ENCODE measurements around the gene PF4V1.

PF4V1 gene

DNA sequence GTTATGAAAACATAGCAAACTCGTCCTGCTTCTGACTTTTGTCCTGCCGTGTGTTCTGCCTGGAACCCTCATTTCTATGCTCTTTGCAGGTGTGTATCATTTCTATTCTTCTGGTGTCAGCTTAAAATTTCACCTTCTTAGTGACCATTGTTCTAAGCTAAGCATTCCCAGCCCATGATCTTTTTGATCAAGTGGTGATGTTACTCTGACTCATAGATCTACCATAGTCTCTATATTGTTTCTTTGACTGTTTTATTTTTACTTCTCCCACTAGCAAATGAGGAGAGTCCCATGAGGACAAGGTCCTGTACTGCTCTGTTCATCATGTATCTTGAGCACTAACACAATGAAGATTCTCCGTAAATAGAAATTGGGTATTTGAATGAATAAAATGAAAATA, 30.7 kb upstream of the PF4V1 start:
- Histone ChIP-seq H3K9ac (ENCODE audit: low read length) (no peak overlapping the region), H4K20me1 (ENCODE audit: insufficient read depth, low read length) (no peaks in the 10 kb centered on the region), H3K4me1 (ENCODE audit: low read length) (no peaks in the 10 kb centered on the region), H3K9me3 (ENCODE audit: insufficient read depth, low read length) (peaks cover 2% of the 10 kb centered on the region; the same call in 1 of the 2 replicates), H3K27me3 (ENCODE audit: low read depth, low read length) (no peaks in the 10 kb centered on the region), H3K4me2 (ENCODE audit: low read length) (no peak overlapping the region), H3K27ac (ENCODE audit: low read length) (no peak overlapping the region), H3K36me3 (replicated peaks; ENCODE audit: low read depth, low read length) (no peaks in the 10 kb centered on the region), H3K4me3 (ENCODE audit: low read length) (no peak overlapping the region), H3K79me2 (ENCODE audit: low read length) (no peaks in the 10 kb centered on the region), H2AFZ (ENCODE audit: low read depth, low read length) (no peak overlapping the region)
- no peak for TF ChIP-seq EZH2phosphoT487 (IDR thresholded peaks at IDR 0.05; ENCODE audit: low read depth)
- no peak for TF ChIP-seq CTCF (IDR thresholded peaks at IDR 0.05; ENCODE audit: low read depth, low read length)

- H3K27ac ChIP-seq (ENCODE audit: low read length): no peak overlapping the region
- H2AFZ ChIP-seq (ENCODE audit: low read depth, low read length): no peak overlapping the region
- H3K4me3 ChIP-seq (ENCODE audit: low read length): no peak overlapping the region
- TF ChIP-seq EZH2phosphoT487 (IDR thresholded peaks at IDR 0.05; ENCODE audit: low read depth) (no peak), CTCF (IDR thresholded peaks at IDR 0.05; ENCODE audit: low read depth, low read length) (no peak)
- H3K4me1 ChIP-seq (ENCODE audit: low read length): no peaks in the 10 kb centered on the region
- peaks cover 8% of the 10 kb centered on the region for H3K9me3 ChIP-seq (ENCODE audit: insufficient read depth, low read length)
- no peaks in the 10 kb centered on the region for H3K27me3 ChIP-seq (ENCODE audit: low read depth, low read length)
- no peaks in the 10 kb centered on the region for H3K79me2 ChIP-seq (ENCODE audit: low read length)
- H4K20me1 ChIP-seq (ENCODE audit: insufficient read depth, low read length): no peaks in the 10 kb centered on the region
- no peak overlapping the region for H3K9ac ChIP-seq (ENCODE audit: low read length)
- no peak overlapping the region for H3K4me2 ChIP-seq (ENCODE audit: low read length)
- H3K36me3 ChIP-seq (replicated peaks; ENCODE audit: low read depth, low read length): no peaks in the 10 kb centered on the region
These were observed 30.1 kb upstream of the PF4V1 start for GRCh38 chr4:73822812-73823504.

DNA sequence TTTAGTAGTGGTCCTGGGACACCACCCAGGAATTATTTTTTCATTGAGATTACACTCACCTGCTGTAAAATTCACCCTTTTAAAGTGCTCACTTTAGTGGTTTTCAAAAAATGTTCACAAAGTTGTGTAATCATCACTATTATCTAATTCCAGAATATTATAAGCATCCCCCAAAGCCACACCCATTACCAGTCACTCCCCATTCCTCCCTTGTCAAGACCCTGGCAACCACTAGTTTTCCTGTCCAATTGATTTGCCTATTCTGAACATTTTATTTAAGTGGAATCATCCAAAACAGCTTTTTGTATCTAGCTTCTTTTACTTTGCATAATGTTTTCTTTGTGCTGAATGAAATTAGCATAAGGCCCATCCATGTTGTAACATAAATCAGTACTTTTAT, 29.3 kb upstream of the PF4V1 start:
- no peak for TF ChIP-seq CTCF (IDR thresholded peaks at IDR 0.05; ENCODE audit: low read depth, low read length)
- TF ChIP-seq EZH2phosphoT487 (IDR thresholded peaks at IDR 0.05; ENCODE audit: low read depth): no peak
- Histone ChIP-seq H3K27ac (ENCODE audit: low read length) (no peak overlapping the region), H3K9me3 (ENCODE audit: insufficient read depth, low read length) (peaks cover 9% of the 10 kb centered on the region), H2AFZ (ENCODE audit: low read depth, low read length) (no peak overlapping the region), H3K4me2 (ENCODE audit: low read length) (no peak overlapping the region), H3K4me1 (ENCODE audit: low read length) (no peaks in the 10 kb centered on the region), H3K79me2 (ENCODE audit: low read length) (no peaks in the 10 kb centered on the region), H4K20me1 (ENCODE audit: insufficient read depth, low read length) (no peaks in the 10 kb centered on the region), H3K4me3 (ENCODE audit: low read length) (no peak overlapping the region), H3K36me3 (replicated peaks; ENCODE audit: low read depth, low read length) (no peaks in the 10 kb centered on the region), H3K27me3 (ENCODE audit: low read depth, low read length) (no peaks in the 10 kb centered on the region), H3K9ac (ENCODE audit: low read length) (no peak overlapping the region)

GRCh38 chr4:73828956-73829355, 24.1 kb upstream of the PF4V1 start:
- H3K4me2 ChIP-seq (ENCODE audit: low read length): no peak overlapping the region
- no peaks in the 10 kb centered on the region for H4K20me1 ChIP-seq (ENCODE audit: insufficient read depth, low read length)
- TF ChIP-seq CTCF (IDR thresholded peaks at IDR 0.05; ENCODE audit: low read depth, low read length) (no peak), EZH2phosphoT487 (IDR thresholded peaks at IDR 0.05; ENCODE audit: low read depth) (no peak)
- H3K4me3 ChIP-seq (ENCODE audit: low read length): no peak overlapping the region
- no peaks in the 10 kb centered on the region for H3K4me1 ChIP-seq (ENCODE audit: low read length)
- H3K36me3 ChIP-seq (replicated peaks; ENCODE audit: low read depth, low read length): no peaks in the 10 kb centered on the region
- no peak overlapping the region for H3K27ac ChIP-seq (ENCODE audit: low read length)
- no peaks in the 10 kb centered on the region for H3K79me2 ChIP-seq (ENCODE audit: low read length)
- H2AFZ ChIP-seq (ENCODE audit: low read depth, low read length): no peak overlapping the region
- no peak overlapping the region for H3K9ac ChIP-seq (ENCODE audit: low read length)
- H3K9me3 ChIP-seq (ENCODE audit: insufficient read depth, low read length): peaks cover 9% of the 10 kb centered on the region
- H3K27me3 ChIP-seq (ENCODE audit: low read depth, low read length): no peaks in the 10 kb centered on the region
